ENCODE results near the gene ACP5.

The ACP5 gene

DNA sequence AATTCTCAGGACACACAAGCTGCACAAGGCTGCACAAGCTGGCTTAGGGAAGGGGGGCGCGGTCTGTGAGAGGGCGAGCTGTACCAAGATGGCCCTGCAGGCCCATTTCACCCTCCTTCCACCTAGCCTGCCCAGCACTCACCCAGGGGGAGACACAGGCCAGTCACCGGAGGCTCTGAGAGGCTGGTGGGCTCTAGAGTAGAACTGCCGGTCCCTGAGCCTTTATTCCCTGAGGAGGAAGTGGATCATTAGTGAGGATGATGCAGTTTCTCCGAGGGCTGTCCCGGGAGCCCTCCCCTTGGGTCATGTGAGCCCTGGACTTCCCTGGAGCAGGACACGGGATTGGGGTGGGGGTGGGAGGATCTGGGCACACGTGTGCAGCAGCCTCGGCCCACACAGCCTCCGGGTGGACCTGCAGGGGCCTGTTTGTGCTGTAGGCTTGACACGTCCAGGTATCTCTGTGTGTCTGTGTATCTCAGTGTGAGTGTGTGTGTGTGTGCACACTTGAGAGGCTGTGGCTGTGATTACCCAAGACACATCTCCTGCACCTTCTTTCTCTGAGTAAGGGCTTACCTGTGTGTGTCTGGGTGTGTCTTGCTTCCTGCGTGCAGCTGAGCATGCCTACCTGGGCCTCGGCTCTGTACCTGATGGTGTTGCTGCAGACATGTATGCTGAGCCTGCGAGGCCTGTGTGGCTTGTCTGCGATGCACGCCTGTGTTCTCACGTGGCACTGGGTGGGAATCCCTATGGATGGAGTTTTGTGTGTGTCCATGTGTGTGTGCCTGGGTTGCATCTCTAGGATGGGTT lies at the start of gene ACP5:
ACP5 (minus strand) TSS at position 195 of the 807 bp plus-strand sequence. CDS start 328 bp downstream, outside the sequence.
- no peak for TF ChIP-seq TCF12 (IDR thresholded peaks at IDR 0.05; ENCODE audit: low read depth)
- no peak for TF ChIP-seq YY1 (IDR thresholded peaks at IDR 0.05; ENCODE audit: low read depth)
- no peak for TF ChIP-seq TAF1 (IDR thresholded peaks at IDR 0.05; ENCODE audit: low read depth)

DNA sequence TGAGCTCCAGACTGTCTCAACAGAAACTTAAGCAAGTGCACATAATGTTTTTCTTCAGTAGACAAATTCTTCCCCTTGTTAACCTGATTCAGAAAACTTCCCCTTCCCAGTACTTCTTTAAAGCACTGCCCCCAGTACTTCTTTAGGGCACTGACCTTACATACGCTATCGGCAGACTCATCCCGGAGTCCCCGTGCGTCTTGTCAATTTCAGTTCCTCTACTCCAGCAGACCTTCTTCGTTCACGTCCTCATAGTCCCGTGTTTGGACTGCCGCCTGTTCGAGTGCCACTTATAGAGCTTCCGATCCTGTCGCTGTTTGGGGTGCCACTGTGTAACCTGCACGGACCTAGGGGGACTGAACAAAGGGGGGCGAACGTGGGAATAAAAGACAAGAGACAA lies 48.8 kb upstream of the ACP5 start:
- no peak for TF ChIP-seq REST (IDR thresholded peaks at IDR 0.05; ENCODE audit: low read depth)
- no peak for TF ChIP-seq FOXM1 (IDR thresholded peaks at IDR 0.05; ENCODE audit: borderline replicate concordance, low read depth)
- no peak for TF ChIP-seq EP300 (IDR thresholded peaks at IDR 0.05; ENCODE audit: borderline replicate concordance)
- no peak for TF ChIP-seq ZBTB7A (IDR thresholded peaks at IDR 0.05; ENCODE audit: low read depth)
- TF ChIP-seq, protein P1, sequence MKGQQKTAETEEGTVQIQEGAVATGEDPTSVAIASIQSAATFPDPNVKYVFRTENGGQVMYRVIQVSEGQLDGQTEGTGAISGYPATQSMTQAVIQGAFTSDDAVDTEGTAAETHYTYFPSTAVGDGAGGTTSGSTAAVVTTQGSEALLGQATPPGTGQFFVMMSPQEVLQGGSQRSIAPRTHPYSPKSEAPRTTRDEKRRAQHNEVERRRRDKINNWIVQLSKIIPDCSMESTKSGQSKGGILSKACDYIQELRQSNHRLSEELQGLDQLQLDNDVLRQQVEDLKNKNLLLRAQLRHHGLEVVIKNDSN (IDR thresholded peaks at IDR 0.05): no peak
- no peak for TF ChIP-seq CEBPB (IDR thresholded peaks at IDR 0.05)
- no peak for TF ChIP-seq YY1 (IDR thresholded peaks at IDR 0.05; ENCODE audit: low read depth)
- TF ChIP-seq NFIC (IDR thresholded peaks at IDR 0.05): no peak
- no peak for TF ChIP-seq CREB1 (IDR thresholded peaks at IDR 0.05; ENCODE audit: low read depth)
- TF ChIP-seq EGR1 (IDR thresholded peaks at IDR 0.05): no peak
- TF ChIP-seq, protein P2, sequence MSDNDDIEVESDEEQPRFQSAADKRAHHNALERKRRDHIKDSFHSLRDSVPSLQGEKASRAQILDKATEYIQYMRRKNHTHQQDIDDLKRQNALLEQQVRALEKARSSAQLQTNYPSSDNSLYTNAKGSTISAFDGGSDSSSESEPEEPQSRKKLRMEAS (IDR thresholded peaks at IDR 0.05): no peak
- no peak for TF ChIP-seq TCF12 (IDR thresholded peaks at IDR 0.05; ENCODE audit: low read depth)
- no peak for TF ChIP-seq RAD21 (IDR thresholded peaks at IDR 0.05; ENCODE audit: low read depth)
- no peak for TF ChIP-seq TEAD4 (IDR thresholded peaks at IDR 0.05)
- TF ChIP-seq TAF1 (IDR thresholded peaks at IDR 0.05; ENCODE audit: low read depth): no peak

DNA sequence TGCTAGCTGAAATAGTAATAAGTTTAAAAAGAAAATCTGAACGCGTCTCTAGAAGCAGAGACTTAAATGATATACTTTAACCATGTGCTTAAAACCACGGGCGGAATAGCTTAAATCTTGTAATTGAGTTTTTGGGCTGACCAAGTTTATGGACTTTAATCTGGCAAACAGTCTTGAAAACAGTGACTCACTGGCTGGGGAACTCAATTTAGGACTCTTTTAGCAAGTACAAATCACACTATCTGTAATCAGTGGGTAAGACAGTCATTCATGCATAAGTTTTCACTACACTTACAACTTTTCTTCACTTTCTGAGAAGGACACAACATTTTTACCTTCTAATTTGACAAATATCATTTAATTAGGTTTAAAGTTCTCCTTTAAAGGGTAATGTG lies 46.6 kb upstream of the ACP5 start:
- no peak for TF ChIP-seq TCF12 (IDR thresholded peaks at IDR 0.05; ENCODE audit: low read depth)
- TF ChIP-seq REST (IDR thresholded peaks at IDR 0.05; ENCODE audit: low read depth): no peak
- TF ChIP-seq RAD21 (IDR thresholded peaks at IDR 0.05; ENCODE audit: low read depth): no peak
- no peak for TF ChIP-seq CEBPB (IDR thresholded peaks at IDR 0.05)
- TF ChIP-seq EP300 (IDR thresholded peaks at IDR 0.05; ENCODE audit: borderline replicate concordance): no peak
- TF ChIP-seq, protein P2 (IDR thresholded peaks at IDR 0.05): no peak
- TF ChIP-seq CREB1 (IDR thresholded peaks at IDR 0.05; ENCODE audit: low read depth): no peak
- TF ChIP-seq EGR1 (IDR thresholded peaks at IDR 0.05): no peak
- no peak for TF ChIP-seq YY1 (IDR thresholded peaks at IDR 0.05; ENCODE audit: low read depth)
- no peak for TF ChIP-seq NFIC (IDR thresholded peaks at IDR 0.05)
- TF ChIP-seq FOXM1 (IDR thresholded peaks at IDR 0.05; ENCODE audit: borderline replicate concordance, low read depth): no peak
- no peak for TF ChIP-seq TEAD4 (IDR thresholded peaks at IDR 0.05)
- TF ChIP-seq TAF1 (IDR thresholded peaks at IDR 0.05; ENCODE audit: low read depth): no peak
- TF ChIP-seq, protein P1 (IDR thresholded peaks at IDR 0.05): no peak
- no peak for TF ChIP-seq ZBTB7A (IDR thresholded peaks at IDR 0.05; ENCODE audit: low read depth)

- TF ChIP-seq RAD21 (IDR thresholded peaks at IDR 0.05; ENCODE audit: low read depth): no peak
Observed at GRCh38 chr19:11620553-11620952, 43.1 kb upstream of the ACP5 start.

DNA sequence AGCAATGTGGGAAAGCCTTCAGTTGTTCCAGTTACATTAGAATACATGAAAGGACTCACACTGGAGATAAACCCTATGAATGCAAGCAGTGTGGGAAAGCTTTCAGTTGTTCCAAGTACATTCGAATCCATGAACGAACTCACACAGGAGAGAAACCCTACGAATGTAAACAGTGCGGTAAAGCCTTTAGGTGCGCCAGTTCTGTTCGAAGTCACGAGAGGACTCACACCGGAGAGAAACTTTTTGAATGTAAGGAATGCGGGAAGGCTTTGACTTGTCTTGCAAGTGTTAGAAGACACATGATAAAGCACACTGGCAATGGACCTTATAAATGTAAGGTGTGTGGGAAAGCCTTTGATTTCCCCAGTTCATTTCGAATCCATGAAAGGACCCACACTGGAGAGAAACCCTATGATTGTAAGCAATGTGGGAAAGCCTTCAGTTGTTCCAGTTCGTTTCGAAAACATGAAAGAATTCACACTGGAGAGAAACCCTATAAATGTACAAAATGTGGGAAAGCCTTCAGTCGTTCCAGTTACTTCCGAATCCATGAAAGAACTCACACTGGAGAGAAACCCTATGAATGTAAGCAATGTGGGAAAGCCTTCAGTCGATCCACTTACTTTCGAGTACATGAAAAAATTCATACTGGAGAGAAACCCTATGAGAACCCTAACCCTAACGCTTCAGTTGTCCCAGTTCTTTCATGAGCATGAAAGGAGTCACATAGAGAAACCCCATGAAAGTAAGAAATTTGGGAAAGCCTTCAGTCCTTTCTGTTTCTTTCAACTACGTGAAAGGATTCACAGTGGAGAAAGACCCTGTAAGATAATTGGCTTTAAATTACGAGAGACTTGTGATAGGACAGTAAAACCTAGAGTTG lies 40.0 kb upstream of the ACP5 start:
- no peak for TF ChIP-seq TCF12 (IDR thresholded peaks at IDR 0.05; ENCODE audit: low read depth)
- no peak for TF ChIP-seq CEBPB (IDR thresholded peaks at IDR 0.05)
- TF ChIP-seq, protein P1 (IDR thresholded peaks at IDR 0.05): no peak
- no peak for TF ChIP-seq EGR1 (IDR thresholded peaks at IDR 0.05)
- TF ChIP-seq RAD21 (IDR thresholded peaks at IDR 0.05; ENCODE audit: low read depth): no peak
- no peak for TF ChIP-seq FOXM1 (IDR thresholded peaks at IDR 0.05; ENCODE audit: borderline replicate concordance, low read depth)
- TF ChIP-seq ZBTB7A (IDR thresholded peaks at IDR 0.05; ENCODE audit: low read depth): no peak
- TF ChIP-seq EP300 (IDR thresholded peaks at IDR 0.05; ENCODE audit: borderline replicate concordance): no peak
- no peak for TF ChIP-seq TEAD4 (IDR thresholded peaks at IDR 0.05)
- TF ChIP-seq YY1 (IDR thresholded peaks at IDR 0.05; ENCODE audit: low read depth): no peak
- no peak for TF ChIP-seq CREB1 (IDR thresholded peaks at IDR 0.05; ENCODE audit: low read depth)
- TF ChIP-seq NFIC (IDR thresholded peaks at IDR 0.05): no peak
- TF ChIP-seq TAF1 (IDR thresholded peaks at IDR 0.05; ENCODE audit: low read depth): no peak
- TF ChIP-seq, protein P2 (IDR thresholded peaks at IDR 0.05): no peak
- TF ChIP-seq REST (IDR thresholded peaks at IDR 0.05; ENCODE audit: low read depth): no peak

All from Ishikawa (cell line).